Esophagus muscularis mucosa (tissue), 4 donors: Measurements from ENCODE around the gene INTS11.

Source experiments
- EP300 ChIP-seq: sonication (generic); formaldehyde crosslinking; IDR thresholded peaks from one replicate; pipeline ENCODE4 v1.6.1; 2017; ENCODE audit warnings: antibody characterized with exemption
- POLR2A ChIP-seq: fragments of 450-650 bp; IDR thresholded peaks from one replicate; pipeline ENCODE4 v1.6.1; 2017; ENCODE audit warnings: antibody characterized with exemption, moderate library complexity, mild to moderate bottlenecking, low read depth
- POLR2AphosphoS5 ChIP-seq, 2 donors: sonication (generic); formaldehyde crosslinking; IDR thresholded peaks; one replicate each; pipeline ENCODE4 v1.6.1; 2017; ENCODE audit warnings: antibody characterized with exemption in 2 of 2
- TF ChIP-seq, protein P1 (sequence below), 3 experiments: fragments of 200-600 bp in 2 of 3; fragments of 450-650 bp in 1 of 3; sonication (generic) in 2 of 3; IDR thresholded peaks; one replicate each; pipeline ENCODE4 v1.5.1; 2017 to 2019; ENCODE audit warnings: antibody characterized with exemption in 3 of 3, mild to moderate bottlenecking in 2 of 3, moderate library complexity in 1 of 3

DNA sequence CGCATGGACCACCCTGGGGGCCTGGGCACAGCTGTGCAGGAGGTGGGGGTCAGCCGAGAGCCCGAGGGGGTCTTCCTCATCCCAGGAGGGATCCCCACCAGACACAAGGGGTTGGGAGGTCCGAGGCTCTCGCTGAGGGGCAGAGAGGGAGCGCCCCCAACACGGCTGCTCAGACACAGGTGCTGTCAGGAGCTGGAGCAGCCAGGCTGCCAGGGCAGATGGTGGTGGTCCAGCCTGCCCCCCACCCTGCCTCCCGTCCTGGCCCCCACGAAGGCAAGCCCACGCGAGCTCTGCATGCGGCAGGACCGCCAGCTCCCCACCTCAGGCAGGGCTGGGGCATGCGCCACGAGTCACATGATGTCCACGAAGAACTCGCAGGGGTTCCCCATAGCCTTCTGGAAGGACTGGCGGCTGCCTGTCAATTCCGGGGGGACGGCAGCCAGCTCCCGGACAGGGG is 11.4 kb upstream of the INTS11 start:
- TF ChIP-seq, protein P1, sequence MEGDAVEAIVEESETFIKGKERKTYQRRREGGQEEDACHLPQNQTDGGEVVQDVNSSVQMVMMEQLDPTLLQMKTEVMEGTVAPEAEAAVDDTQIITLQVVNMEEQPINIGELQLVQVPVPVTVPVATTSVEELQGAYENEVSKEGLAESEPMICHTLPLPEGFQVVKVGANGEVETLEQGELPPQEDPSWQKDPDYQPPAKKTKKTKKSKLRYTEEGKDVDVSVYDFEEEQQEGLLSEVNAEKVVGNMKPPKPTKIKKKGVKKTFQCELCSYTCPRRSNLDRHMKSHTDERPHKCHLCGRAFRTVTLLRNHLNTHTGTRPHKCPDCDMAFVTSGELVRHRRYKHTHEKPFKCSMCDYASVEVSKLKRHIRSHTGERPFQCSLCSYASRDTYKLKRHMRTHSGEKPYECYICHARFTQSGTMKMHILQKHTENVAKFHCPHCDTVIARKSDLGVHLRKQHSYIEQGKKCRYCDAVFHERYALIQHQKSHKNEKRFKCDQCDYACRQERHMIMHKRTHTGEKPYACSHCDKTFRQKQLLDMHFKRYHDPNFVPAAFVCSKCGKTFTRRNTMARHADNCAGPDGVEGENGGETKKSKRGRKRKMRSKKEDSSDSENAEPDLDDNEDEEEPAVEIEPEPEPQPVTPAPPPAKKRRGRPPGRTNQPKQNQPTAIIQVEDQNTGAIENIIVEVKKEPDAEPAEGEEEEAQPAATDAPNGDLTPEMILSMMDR (IDR thresholded peaks at IDR 0.05) = no peak
- TF ChIP-seq EP300 (no peak), POLR2A (no peak), POLR2AphosphoS5 (IDR thresholded peaks at IDR 0.05) (no peak)
